GM21723 (cell line): ENCODE measurements around the gene SLC37A1.

ENCODE experiments used
- ATAC-seq: cut with Tn5 transposase; IDR thresholded peaks from one replicate; pipeline ENCODE4 v1.9.1; 2021; ENCODE audit warnings: mild to moderate bottlenecking, moderate library complexity; ENCODE audit not compliant: unreplicated experiment

Gene SLC37A1

DNA sequence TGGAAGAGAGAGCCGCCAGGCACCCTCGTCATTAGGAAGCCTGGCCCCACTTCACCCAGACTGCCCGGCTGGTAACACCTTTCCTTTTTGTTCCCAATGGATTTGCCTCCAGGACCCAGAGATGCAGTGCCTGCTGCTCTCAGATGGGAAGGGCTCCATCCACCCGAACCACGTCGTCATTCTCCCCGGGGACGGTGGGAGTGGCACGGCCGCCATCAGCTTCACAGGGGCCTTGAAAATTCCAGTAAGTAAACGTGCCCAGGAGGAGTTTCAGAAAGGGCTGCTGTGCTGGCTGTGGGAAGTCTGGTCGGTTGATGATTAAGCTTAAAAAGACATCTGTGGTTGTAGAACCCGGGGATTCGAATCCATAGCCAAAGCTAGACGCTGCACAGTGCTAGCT is 45.2 kb downstream of the SLC37A1 start:
- no peak for ATAC-seq

DNA sequence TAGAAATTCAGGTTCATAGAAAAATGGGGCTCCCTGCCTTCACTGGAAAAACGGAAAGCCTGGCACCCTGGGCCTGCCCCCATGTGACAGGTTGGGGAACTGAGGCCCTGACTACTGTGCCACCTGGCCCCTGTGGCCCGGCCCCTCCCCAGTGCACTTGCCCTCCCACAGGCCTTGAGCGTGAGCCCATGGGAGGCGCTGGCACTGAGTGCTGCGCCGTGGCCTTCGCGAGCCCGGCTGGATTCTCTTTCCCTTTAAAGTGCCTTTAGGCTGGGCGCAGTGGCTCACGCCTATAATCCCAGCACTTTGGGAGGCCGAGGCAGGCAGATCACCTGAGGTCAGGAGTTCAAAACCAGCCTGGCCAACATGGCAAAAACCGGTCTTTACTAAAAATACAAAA is 45.7 kb downstream of the SLC37A1 start:
- ATAC-seq = no peak

DNA sequence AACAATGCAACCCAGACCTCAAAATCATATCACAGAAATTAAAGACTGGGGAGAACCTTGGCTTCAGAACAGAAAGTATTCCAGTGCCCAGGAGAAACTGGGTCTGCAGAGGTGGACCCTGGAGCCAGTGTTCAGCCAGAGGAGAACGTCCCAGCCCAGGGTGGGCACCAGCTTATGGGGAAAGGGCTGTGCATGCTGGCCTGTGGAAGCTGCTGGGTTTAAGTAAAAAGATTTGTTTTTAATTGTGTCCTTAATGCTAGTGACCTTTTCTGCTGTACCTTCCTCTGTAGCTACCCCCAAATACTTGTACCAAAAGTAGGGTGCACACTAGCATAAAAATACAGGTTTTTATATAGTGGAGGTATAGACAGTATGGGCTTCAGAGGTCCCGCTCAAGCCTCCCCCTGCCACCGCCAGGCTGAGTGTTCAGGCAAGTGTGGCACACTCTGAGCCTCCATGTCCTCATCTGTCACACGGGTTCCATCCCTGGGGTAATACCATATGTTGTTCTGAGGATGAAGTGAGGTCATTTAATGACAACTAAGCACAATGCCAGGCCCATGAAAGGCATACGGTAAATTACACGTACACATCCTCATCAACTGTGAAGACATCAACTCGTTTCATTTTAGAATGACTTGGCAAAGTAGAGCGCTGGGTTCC is 47.0 kb downstream of the SLC37A1 start:
- no peak for ATAC-seq

DNA sequence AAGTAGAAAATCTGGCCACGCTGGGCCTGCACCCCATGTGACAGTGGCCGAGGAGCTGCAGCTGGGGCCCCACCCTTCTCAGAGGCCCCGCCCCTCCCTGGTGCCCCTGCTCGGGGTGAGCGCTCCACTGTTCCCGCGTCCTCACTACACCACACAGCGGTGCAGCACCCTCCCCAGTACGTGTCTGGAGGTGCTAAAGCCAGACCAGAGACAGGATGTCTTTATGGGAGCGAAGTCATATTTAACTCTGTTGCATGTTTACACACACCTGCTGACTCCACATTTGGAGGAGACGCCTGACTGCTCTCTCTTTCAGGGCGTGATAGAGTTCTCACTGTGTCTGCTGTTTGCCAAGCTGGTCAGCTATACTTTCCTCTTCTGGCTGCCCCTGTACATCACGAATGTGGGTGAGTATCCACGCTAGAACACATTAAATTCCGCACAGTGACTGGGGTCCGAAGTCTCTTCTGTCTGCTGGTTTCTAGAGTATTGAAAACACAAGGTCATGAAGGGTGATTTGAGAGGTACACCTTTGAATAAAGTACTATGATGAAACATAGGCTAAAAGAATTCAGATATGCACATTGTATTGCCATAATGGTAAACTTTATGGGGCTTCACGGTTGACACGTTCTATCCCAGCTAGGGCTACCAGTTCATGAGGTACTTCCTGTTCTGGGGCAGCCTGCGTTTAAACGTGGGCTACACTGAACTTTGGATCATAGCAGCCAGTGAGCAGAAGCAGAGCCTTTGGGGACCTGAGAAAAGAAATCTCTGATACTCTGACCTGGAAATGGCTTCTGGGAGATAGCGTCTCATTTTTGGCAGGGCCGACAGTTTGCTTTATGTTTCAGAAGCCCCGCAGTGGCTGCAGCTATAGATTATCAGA is 48.4 kb downstream of the SLC37A1 start:
- ATAC-seq = no peak

DNA sequence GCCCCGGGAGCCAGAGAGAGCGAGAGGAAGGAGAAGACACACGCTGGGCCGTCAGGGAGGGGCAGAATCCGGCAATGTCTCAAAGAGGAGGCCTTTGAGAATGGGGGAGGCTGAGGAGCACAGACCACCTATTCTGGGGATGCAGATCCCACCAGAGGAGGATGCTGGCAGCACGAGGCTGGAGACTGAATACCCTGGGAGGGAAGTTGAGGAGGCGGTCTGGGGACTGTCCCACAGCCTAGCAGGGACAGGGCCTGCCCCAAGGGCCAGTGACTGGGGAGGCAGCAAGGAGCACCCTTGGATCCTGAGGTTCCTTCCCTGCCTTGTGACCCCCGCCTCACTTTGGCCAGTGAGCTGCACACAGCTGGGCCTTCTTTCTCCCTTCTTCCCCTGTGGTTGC is 49.2 kb downstream of the SLC37A1 start:
- no peak for ATAC-seq

DNA sequence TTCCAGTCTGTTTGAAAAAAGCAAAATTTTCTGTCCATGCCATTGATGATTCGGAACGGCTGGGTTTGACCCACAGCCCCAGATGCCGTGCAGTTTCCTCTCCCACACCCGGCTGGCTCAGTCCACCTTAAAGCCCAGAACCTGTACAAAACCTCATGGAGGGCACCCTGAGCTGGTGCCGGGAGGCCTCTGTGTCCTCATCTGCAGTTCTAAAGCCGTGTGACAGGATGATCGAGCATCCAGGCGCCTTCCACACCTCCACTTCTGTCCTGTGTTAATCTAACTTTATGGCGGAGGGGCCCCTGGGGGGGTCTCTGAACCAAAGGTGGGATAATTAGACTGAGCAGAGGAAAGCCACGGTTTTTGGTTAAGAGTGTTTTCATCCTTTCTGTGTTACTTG is 49.6 kb downstream of the SLC37A1 start:
- no peak for ATAC-seq

DNA sequence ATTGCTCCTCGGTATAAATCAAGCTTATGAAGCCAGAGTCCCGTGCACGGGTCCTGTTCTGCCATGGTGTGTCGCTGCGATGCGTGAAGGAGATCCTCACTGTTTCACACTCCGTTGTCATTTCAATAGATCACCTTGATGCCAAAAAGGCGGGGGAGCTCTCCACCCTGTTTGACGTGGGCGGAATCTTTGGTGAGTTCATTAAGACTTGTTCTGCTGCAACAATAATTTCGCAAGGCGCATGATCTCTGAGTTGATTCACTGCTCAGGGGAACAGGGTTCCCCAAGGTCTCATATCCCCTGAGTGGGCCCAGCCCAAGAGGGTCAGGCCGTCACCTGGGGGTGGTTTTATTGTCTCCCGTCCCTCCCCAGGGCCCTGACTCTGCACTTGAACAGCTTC is 50.0 kb downstream of the SLC37A1 start:
- ATAC-seq = no peak

DNA sequence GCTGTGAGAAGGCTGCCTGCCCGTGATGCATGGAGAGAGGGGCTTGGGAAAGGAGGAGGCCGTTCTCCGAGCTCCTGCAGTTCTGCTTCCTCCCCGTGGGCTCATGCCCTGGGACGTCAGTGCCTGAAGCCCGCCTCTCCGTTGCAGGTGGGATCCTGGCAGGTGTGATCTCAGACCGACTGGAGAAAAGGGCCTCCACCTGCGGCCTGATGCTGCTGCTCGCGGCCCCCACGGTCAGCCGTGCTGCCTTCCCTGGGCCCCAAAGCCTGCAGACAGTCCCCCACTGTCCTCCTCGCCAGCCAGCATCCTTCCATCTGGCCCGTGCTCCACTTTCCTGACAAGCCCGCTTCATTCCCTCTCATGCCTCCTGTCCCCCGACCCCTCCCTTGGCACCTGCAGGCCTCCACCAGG is 50.9 kb downstream of the SLC37A1 start:
- ATAC-seq = no peak

DNA sequence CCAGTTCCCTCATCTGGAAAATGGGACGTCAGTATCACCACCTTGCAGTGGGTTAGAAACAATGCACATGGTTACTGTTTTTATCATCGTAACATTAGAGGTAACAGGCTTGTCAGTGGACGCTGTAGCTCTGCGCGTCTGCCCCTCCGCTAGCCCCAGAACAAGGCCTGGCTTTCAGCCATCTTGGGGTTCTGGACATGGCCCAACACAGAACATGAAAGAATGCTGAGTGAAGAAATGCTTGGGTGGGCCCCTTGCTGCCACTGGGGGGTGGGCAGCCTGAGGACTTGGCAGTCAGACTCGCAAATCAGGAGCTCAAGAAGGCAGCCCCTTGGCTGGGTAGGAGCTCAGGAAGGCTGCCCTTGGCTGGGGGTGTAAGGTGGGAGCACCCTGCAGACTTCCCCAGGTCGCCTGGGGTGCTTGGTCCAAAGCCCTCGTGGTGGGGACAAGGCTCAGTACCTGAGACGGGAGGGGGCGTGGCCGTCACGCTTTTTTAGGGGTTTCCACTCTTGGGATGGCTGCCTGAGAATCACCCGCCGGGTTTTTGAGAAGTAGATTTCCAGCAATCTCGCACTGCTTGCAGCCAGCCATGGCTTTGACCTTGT is 51.7 kb downstream of the SLC37A1 start:
- ATAC-seq = no peak

DNA sequence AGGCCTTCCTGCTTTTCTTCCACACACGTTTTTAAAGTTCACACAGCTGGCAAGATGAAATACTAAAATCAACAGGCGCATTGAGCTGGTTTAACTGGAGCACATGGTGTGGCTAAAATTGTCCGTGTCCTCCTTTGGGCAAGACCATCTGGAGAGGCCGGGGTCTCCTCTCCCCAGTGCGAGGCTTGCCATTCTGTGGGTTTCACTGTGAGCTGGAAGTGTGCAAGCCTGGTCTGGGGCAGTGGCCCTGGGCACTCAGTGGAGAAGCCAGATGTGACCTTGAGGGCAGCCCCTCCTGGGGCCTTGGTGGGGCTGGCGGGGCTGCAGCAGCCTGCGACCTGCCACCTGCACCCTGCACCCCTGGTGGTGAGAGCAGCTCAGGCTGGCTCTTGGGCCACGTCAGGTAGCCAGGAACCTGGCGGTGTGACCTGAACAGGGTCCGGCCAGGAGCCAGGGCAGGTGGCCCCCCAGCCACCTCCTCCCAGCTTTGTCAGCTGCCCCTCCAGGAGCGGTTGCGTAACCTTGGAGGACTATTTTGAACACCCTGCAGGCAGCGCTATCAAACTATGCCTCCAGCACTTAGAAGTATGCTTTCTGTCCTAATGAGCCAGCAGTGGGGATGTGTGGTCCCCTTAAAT is 52.4 kb downstream of the SLC37A1 start:
- no peak for ATAC-seq

DNA sequence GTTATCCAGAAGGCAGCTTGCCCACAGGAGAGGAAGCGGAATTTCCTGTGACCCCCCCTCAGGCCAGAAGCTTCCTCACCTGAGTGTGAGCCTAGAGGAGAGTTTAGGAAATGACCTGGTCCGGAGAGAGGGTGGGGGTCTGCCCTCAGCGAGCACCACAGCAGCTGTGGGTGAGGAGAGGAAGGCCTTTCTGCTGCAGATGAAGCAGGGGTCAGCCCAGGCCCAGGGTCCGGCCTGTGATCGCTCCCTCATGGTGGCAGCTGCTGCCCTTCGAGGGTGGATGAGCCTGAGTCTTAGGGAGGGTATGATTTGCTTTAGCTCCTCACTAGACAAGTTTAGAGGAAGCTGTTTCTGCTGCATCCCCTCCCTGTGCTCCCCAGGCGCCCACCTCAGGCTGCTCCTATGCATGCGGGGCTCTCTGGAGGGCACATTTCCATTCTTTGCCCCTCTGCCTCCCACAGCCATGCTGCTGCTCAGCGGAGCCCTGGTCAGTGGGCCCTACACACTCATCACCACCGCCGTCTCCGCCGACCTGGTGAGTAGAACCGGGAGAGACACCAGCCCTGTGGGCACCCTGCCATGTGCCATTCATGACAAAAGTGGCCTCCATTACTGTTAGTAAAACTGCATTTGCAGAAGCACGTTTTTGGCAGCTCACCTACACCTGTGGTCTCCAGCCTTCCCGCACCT is 53.0 kb downstream of the SLC37A1 start:
- ATAC-seq = no peak

DNA sequence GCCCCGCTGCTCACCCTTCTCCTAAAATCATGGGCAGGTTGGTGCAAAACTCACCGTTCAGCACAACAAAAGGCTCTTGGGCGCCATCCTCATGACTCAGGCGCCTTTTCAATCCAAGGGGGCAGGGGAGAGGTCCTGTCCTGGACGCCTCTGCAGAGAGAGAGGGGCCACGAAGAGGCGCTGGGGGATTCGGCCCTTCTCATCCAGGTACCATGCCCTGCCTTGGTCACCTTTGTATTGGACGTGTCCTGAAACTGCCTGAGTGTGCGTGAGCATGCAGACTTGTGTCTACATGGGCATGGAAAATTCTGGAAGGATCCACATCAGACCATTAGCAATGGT is 53.5 kb downstream of the SLC37A1 start:
- ATAC-seq = no peak

DNA sequence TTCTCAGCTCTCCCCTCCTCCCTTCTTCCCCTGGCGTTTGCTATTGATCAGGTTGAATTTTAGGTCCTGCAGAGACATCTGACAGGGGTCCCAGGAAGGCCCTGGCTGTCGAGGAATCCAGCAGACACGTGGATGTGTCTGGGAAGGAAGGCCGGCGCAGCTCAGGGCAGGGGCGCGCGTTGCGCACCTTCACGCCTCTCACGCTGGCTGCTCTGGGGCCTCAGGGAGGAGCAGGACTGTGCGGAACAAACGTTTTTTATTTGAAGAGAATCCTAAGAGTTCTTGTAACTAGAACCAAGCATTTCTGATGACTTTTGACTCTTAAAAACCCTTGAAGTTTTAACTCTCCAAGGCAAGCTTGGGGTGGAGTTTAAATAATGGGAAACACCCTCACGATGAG is 54.2 kb downstream of the SLC37A1 start:
- no peak for ATAC-seq

DNA sequence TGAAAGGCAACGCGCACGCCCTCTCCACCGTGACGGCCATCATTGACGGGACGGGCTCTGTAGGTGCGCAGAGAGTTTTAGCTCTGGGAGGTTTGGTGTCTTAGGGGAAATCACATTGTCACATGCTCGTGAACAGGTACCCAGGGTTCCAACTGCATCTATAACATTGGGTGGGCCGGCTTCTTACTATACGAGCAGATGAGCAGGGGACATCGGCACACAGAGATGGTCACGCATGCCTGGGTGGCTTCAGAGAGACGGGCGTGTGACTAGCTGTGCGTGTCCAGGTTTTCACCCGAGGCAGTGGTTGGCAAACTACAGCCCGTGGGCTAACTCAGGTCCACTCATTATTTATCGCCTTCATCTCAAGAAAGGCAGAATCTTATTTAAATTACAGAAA is 54.7 kb downstream of the SLC37A1 start:
- ATAC-seq = no peak

DNA sequence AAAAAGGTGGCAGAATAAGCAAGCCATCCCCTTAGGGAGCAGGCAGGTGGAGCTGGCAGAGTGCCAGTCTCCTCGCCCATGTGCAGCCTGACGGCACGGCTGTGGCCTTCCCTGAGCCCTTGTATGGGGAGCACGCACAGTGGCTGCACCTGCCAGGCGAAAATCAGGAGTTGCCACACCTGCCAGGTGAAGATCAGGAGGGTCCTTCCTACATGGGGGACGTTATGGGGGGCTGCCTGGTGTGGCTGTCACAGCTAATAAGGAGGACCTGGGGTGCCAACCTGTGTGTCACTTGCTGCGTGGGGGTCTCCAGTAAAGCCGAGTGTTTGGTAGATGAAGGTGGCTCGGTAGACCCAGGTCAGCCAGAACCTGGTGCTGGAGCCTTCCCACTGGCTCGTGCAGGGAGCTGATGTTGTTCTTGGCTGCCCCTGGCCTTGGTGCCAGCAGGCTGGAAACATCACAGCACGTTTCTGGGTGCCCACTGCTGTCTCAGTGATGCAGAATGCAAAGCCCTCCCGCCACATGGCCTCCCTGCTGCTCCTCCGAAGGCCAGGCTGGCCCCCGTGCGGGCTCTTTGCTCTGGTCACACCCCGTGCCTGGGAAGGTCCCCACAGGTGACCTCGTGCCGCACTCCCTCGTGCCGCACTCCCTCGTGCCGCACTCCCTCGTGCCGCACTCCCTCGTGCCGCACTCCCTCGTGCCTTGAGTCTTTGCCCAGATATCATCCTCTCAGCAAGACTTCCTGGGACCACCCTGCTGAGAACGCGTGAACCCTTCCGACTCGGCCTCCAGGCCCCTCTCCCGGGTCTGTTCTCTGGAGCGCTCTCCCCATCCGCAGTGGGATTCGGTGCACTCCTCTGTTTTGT is 55.4 kb downstream of the SLC37A1 start:
- ATAC-seq = no peak

DNA sequence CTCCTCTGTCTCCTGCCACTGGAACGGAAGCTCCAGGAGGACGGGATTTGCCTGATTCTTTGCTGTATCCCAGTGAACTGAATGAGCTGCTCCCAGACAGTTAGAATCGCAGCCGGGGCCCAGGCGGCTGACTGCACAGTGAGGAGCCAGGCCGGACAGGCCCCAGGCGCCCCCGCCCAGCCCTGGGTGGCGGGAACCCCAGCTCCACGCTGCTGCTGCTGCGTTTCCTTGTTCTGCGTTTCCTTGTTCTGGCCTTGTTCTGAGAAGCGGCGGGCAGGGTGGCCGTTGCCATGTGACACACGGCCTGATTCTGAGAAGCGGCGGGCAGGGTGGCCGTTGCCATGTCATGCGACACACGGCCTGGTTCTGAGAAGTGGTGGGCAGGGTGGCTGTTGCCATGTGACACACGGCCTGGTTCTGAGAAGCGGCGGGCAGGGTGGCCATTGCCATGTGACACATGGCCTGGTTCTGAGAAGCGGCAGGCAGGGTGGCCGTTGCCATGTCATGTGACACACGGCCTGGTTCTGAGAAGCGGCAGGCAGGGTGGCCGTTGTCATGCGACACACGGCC is 56.2 kb downstream of the SLC37A1 start:
- ATAC-seq = no peak

DNA sequence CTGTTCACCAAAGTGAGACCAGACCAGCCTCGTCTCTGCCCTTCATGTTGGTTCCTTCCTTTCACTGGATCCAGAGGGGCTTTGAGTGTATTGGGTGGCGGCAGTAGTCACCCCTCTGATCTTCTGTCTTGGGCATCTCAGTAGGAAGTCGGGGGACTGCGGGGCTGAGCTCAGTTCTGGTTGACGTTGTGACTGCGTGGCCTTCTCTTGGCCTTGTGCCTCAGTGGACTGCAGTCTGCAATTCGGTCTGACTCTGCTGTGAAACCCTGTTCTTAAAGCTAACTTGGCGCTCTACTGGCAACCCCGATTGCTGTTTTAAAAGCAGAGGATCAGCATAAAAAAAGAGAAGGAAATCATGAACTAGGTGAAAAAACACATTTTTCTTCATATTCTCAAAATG is 56.7 kb downstream of the SLC37A1 start:
- ATAC-seq = no peak

DNA sequence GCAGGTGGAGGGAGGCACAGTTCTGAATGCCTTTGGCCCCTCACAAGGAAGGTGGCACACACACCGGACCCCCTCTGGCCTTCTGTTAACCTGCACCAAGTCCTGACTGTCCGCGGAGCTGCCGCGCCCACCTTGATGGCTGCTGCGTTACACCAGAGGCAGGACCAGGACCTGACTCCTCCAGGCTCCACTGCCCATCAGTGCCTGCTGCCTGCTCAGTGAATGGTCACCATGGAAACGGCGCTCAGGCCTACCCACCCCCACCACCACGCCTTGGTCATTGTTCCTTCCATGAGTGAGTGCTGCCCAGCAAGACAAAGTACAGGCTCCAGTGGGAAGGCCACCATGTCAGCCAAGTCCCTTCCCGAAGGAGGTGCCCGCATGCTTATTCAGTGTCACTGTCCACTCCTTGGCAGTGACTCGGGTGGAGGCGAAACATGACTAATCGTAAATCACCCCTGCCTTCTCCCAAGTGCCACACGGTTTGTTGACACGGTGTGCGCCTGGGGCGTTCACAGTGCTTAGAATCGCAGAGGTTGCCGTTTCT is 57.3 kb downstream of the SLC37A1 start:
- no peak for ATAC-seq

DNA sequence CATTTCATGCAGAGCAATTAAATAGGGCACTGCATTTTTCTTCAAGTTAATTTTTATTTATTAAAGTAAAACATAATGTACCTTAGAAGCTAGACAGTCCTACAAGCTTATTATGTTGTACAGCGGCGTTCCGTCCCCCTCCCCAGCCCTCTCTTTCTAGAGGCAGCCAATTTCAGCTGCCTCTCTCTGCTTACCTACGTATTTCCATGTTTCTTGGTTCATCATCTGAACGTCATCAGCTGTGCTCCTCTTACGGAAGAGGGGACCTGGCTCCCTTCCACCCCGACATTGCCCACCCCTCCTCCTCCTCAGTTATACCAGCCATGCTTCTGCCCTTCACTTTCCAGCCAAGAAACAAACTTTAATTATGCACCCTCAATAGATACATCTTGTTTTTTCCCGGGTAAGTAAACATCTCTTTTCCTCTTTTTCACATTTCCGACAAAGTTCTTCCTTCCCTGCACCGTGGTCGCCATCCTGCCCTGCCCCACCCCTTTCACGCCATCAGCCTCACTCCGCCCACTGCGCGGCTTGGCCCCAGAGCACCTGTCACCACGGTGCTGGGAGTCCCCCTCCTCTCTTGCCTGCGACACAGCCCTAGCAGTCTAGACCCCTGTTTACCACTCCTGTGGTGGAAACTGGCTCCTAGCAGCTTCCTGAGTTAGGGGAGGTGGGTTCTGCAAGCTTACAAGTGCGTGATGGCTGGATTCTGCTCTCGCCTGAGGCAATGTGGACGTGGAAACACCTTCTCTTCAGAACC is 57.9 kb downstream of the SLC37A1 start:
- ATAC-seq = no peak
